Nucleus accumbens (tissue), 56 donors: Measurements from ENCODE around the gene SLC4A2.
"Not testable (repeated sequence)": the region's sequence is repeated elsewhere in the genome, so short reads cannot be mapped to it uniquely, and the experiment has no call there.

ENCODE experiments used
- DNase-seq, 56 donors: peaks; one replicate each; lab custom pipeline; 2025; lab: John Stamatoyannopoulos, UW

SLC4A2 gene

DNA sequence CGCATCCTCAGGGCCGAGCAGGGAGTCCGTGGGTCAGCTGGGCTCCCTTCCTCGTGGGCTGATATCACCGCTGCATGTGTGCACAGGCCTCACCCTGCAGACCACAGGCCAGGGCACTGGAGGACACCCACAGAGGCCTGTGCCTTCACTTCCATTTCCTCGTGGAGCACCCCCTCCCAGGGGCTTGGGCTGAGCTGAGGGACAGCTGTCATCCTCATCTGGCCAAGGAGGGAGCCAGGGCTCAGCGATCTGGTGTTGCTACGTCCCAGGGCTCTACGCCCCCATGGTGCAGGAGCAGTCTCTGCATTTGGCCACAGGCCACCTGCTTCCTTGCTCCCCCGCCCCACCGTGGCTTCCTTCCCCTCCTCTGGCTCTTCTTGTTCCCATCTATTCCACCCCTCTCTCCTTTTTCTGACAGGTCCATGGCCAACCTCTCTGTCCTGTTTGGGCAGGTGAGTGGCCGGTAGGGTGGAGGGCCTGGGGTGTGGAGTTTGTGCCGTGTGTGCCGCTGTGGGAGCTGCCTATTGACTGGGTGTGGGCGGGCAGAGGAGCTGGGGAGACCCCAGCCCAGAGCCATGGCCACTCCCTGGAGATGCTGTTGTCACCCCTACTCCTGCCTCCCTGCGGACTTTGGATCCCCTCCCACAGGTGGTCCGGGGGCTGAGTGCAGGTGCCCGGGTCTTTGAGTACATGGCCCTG, 19.4 kb upstream of the SLC4A2 start:
- no peak for DNase-seq

DNA sequence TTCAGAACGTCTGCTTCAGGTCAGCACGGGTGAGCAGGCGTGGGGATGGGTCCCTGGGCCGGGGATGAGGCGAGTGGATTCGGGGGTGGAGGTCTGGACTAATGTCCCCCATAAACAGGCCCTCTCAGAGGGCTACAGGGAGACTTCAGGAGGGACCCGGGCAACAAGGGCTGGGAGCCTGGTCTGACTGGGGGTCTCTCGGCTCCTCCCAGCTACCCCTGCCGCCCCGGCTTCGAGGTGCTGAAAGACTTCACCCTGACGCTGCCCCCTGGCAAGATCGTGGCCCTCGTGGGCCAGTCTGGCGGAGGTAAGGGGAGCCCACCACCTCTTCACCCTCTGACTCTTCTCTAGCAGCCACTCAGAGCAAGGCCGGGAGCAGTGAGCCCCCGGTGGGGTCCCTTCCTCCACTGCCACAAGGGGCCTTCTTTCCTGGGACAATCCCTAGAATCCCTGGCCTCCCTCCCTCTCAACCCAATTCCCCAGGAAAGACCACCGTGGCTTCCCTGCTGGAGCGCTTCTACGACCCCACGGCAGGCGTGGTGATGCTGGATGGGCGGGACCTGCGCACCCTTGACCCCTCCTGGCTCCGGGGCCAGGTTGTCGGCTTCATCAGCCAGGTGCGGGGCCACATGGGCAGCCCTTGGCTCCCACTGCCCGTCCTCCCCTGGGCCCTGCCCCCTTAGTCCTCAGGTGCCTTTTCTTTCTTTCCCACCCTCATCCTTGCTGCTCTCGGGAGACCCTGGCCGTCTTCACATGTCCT, 18.6 kb upstream of the SLC4A2 start:
- DNase-seq = no peak

DNA sequence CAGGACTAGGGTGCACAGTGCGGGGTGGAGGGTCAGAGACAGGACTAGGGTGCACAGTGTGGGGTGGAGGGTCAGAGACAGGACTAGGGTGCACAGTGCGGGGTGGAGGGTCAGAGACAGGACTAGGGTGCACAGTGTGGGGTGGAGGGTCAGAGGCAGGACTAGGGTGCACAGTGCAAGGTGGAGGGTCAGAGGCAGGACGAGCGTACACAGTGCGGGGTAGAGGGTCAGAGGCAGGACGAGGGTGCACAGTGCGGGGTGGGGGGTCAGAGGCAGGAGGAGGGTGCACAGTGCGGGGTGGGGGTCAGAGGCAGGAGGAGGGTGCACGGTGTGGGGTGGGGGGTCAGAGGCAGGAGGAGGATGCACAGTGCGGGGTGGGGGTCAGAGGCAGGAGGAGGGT, 15.9 kb upstream of the SLC4A2 start:
- not testable (repeated sequence) for DNase-seq

DNA sequence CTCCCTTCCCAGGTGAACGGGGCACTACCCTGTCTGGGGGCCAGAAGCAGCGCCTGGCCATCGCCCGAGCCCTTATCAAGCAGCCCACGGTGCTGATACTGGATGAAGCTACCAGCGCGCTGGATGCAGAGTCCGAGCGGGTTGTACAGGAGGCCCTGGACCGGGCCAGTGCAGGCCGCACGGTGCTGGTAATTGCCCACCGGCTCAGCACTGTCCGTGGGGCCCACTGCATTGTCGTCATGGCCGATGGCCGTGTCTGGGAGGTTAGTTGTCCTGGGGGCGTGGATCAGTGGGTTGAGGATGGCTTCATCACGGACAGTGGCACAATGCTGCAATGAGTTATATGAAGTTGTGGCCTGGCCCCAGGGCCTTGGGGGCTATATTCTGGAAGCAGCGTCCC, 15.4 kb upstream of the SLC4A2 start:
- DNase-seq = no peak

DNA sequence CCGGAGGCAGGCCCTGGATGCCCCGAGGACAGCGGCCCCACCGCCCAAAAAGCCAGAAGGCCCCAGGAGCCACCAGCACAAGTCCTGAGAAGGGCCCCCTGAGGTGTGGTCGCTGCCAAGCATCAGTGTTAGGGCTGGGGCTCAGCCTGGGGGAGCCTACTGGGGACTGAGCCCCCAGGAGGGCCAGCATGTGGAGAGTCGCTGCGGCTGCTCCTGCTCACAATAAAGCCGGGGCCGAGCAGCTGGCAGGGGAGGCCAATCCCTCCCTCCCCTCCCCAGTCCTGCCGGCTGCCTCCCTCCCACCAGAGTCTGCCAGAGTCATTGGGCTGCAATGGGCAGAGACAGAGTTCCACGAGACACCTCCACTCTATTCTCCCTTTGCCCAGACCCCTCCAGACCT, 14.1 kb upstream of the SLC4A2 start:
- no peak for DNase-seq

DNA sequence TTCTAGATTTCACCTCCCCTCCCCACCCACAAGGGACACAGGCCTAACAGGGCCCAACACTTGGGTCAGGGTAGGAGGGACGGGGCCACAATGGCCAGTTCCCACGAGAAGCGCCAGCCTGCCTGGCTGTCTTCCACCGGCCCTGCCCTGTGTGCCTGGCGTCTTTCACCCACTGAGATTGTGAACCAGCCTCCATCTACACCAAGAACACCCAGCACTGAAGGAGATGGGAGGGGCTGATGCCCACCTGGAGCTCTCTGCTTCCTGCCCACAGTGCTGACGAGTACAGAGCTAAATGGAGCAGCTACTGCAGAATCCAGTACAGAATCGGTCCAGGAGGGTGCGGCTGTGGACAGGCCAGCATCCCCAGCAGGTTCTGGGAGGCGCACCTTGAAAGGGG, 13.4 kb upstream of the SLC4A2 start:
- DNase-seq = peak in 17 of 56 donors; percentile 8 to 62 (median 25)

DNA sequence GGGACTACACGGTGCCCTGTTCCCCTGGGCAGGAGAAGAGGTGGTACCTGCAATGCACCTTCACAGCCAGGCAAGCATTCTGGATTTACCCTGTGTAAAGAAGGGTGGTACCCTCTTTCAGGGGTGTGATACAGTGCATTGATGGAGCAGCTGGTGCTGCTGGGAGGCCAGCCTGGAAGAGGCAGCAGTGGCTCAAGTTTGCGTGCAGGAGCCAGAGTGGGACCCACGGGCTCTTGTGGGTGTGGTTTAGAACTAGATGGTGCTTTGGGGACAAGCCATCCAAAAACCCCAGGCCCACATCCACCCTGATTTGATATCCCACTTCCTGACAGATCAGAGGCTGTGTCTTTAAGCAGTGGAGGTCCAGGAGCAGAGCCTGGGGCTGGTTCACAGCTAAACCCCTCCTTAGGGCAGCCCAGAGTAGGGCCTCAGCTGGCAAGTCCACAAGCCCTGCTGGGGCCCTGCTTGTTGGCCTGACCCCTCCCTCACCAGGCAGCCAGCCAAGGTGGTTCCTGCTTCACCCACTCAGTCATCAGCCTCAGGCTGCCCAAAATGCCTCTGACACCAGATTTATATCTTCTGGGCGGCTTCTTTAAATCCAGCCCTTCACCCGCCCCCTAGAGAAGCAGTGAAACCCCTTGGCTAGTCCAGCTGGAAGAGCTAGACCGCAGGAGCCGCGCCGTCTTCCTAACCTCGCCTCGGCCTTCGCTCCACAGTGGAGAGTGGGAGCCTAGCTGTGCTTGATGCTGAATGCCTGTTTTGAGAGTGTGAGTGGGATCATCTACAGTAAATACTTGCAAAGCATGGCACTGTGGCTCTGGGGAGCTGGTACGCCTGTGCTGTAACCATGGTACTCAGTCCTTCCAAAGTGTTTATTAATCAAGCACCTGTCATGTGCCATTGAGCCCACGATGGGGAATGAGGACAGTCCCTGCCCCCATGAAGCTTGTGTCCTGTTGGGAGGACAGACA, 12.5 kb upstream of the SLC4A2 start:
- DNase-seq = peak in 10 of 56 donors; percentile 9 to 53 (median 28)

DNA sequence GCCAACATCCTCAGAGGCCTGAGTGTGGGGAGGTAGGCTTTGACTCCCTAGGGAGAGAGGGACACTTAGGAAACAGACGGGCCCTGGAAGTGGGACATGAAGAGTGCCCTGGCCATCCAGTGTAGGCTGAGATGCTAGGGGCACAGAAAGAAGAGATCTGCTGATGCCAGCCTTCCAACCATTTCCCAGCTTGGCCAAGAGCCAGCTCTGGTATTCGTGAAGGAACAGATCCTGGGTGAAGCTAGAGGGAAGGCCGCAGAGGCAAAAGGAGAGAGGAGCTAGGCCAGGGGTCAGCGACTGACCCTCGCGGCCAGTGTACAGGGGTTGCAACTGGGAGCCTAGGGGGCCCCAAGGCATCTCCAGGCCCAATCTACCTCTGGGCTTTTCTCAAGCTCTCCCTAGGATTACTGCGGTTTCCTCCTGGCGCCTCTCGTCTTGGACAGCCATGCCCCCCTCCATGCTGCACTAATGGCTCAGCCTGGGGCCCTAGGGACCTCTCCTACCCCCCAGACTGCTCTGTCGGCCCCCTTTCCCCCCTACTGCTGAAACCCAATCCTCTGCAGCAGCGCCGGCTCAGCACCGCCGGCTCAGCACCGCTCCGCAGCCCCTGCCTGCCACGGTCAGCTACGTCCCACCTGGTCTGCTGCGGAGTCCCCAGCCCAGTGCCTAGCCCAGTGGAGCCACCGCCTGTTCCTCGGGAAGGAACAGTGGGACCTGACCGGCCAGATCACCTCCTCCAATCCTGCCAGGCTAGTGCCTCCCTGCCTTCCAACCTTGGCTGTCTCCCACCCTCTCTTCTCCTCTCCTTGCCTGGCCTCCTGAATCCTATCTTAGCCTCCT, 11.2 kb upstream of the SLC4A2 start, which contains the start of gene ASIC3:
Gene ASIC3 (plus strand): TSS at position 556 of the 840 bp plus-strand sequence. CDS start 355 bp downstream, outside the sequence.
- peak in 1 of 56 donors; percentile 27 for DNase-seq

DNA sequence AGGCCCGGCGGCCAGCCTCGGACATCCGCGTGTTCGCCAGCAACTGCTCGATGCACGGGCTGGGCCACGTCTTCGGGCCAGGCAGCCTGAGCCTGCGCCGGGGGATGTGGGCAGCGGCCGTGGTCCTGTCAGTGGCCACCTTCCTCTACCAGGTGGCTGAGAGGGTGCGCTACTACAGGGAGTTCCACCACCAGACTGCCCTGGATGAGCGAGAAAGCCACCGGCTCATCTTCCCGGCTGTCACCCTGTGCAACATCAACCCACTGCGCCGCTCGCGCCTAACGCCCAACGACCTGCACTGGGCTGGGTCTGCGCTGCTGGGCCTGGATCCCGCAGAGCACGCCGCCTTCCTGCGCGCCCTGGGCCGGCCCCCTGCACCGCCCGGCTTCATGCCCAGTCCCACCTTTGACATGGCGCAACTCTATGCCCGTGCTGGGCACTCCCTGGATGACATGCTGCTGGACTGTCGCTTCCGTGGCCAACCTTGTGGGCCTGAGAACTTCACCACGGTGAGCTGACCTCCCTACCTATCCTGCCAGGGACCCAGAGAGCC, 10.4 kb upstream of the SLC4A2 start:
- no peak for DNase-seq

DNA sequence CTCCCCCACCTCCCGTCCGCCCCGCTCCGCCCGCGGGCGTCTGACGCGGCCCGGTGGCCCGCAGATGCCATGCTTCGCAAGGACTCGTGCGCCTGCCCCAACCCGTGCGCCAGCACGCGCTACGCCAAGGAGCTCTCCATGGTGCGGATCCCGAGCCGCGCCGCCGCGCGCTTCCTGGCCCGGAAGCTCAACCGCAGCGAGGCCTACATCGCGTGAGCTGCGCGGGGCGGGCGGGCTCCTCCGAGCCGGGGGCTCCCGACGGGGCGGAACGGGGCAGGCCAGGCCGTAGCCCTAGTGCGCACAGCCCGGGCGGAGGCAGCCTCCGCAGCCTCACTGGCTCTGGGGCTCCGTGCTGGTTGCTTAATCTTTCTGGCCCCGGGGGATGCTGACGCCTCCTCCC, 8.3 kb upstream of the SLC4A2 start:
- peak in 36 of 56 donors; percentile 1 to 74 (median 33) for DNase-seq

DNA sequence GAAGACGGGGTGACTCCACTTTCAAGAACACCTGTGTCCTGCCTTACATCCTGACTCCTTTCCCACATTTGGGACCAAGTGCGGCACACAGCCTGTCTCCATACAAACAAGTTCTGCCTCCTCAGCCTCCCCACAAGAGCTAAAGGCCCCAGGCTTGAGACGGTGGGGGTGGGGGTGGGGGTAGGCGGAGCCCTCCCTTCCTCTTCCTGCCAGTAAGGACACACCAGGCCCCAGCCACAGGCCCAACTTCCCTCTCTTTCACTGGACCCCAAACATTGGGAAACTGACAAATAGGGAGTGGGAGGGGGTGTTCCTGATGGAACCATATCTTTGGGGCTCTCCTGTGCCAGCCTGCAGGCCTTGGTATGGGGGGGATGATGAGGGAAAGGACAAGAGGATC, 6.3 kb upstream of the SLC4A2 start:
- DNase-seq = no peak

DNA sequence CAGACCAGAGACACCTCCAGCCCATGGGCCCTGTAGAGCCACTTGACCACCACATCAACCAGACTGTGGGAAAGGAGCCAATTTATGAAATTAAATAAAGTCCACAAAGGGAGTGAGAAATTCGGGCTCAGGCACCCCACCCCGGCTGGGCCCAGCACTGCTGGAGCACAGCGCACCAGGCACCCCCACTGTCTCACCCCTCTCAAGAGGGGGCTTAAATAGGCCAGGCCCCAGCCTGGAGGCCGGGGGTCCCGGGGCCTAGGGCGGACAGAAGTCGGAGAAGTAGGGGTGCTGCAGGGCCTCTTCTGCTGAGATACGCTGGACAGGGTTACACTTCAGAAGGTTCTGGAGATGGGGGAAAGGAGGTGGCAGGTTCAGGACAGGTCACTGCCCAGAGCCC, 5.6 kb upstream of the SLC4A2 start:
- no peak for DNase-seq

DNA sequence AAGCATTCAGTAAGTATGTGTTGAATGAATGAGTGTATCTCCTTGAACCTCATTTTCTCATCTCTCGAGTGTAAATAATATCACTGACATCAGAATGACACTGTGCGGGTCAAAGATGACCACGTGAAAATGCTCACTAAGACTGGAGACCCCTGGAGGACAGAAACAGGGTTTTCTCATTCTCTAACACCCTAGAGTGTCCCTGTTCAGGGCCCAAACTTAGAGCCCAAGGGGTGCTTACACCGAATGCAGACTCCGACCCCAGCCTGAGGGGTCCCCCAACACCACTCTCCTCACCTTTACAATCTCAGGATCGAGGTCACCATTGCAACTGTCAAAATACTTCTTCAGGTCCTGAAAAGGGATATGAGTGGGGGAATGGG, 3.1 kb upstream of the SLC4A2 start:
- no peak for DNase-seq

DNA sequence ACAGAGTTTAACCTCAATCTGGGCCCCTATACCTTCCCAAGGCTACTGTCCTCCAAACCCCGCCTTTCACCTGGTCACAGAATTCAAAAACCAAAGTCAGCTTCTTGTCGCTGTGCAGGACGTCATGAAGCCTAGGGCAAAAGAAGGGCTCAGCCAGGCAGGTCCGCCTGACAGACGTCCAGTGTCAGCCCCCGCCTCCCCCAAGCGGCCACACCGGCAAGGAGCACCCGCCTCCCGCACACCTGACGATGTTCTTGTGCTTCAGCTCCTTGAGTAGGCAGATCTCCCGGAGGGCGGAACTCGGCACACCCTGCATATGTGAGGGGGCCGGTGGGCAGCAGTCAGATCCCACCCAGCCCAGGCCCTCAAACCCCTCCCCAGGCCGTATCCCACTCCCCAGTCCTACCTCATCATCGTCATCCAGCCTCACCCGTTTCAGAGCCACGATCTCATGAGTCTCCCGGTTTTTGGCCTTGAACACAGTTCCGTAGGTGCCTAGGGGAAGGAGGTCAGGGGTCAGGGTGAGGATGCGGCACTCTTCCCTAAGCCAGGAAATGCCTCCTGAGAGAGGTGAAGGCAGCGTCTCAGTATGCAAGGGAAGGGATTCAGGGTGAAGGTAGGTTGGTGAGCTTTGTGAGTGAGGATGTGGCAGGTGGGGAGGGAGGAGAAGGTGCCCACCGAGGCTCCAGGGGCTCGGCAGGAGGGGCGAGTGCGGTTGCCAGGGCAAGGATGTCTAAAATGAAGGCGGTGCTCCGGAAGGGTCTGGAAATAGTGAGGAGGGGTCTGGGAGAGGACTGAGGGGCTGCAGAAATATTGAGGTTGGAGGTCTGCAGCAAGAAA, 2.5 kb upstream of the SLC4A2 start:
- DNase-seq = peak in 7 of 56 donors; percentile 13 to 48 (median 23)

DNA sequence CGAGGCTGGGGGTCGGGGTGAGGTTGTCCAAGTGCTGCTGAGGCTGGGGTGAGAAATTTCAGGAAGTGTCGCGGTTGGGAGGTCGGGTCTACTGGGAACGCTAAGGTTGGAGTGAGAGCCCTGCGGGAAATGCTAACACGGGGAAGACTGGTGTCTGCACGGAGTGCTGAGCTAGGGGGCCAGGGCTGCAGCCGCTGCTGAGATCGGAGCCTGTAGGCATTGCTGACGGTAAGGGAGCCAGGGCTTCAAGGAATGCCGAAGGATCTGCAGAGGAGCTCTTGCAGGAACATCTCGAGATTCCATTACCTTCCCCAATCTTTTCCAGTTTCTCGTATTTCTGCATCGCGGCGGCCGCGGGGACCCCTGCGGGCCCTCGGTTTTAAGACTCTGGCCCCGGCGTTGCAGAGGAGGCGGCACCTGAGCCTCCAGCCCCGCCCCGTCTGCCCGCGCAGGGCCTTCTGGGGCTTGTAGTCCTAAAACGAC, 1.8 kb upstream of the SLC4A2 start, which contains the start of gene CDK5:
Gene CDK5 (minus strand): TSS at position 392 of the 483 bp plus-strand sequence. CDS start 49 bp downstream, at position 343.
- no peak for DNase-seq

DNA sequence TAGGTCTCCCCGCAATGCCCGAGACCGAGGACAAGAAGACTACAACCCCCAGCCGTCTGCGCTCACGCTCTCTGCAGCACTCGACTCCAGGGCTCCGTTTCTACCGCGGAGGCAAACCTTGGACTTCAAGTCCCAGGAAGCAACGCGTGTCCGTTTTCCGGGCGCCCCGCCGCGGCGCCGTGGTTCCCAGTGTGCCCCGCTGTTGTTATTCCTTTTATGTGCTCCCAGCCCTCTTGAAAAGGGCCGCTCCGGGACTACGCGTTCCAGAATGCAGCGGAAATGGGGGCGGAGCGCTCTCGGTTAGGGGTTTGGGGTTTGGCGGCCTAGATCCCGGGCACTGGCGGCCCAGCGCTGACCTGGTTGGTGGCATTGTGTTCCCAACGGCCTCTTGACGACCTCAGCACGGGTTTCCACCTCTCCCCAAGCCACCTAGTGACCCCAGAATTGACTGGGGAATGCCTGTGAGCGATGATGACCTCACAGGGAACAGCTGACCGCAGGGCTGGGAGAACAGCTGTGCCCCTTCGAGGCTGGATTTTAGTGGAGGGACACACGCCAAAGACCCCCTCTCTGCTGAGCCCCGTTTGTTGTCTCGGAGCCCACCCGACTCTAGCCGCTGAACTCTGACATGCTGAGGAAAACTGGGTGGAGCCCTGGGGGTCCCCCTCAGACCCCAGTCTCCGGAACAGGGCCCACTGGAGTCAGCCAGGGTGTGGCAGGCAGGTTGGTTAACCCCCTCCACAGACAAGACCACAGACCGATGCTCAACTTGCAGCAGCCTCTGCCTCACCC, 1.2 kb upstream of the SLC4A2 start:
- DNase-seq = peak; percentile 81 to 100 (median 99)

DNA sequence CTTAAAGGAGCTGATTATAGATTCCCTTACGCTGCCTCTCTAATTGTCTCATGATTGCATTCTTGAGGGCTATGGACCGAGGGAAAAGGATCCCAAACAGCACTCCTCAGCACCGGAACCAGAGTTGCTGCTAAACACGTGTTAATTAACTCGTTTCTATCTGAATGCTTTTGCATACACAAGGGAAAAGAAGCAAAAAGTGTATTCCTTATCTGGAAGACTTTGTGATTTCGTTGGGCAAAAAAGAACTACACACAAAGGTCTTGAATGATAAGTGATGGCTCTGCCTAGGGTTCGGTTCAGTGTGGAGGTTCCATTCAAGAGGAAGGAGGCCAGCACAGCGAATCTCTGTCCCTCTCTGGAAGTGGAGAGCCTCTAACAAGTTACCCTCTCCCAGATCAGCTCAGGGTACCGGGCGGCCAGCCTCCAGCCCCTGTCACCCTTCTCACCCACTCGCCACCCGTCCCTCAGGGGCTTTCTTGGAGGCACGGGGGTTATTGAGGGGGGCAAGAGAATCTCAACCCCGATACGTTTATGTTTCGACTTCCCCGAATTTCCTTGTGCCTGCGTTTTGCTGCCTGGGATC, 515 bp upstream of the SLC4A2 start:
- DNase-seq = peak in 7 of 56 donors; percentile 40 to 75 (median 60)
